DOHH2 (cell line): ENCODE measurements around the gene FILIP1.

Experiments used
- H3F3A ChIP-seq: fragments of 200-600 bp; sonication (generic), shearing (Covaris generic); 2 replicates; pipeline ENCODE4 v1.6.0; 2016; ENCODE audit warnings: antibody characterized with exemption, mild to moderate bottlenecking; ENCODE audit not compliant: control insufficient read depth, insufficient read depth
- H3K27ac ChIP-seq: fragments of 200-600 bp; sonication (generic); 2 replicates; pipeline ENCODE4 v1.5.1; 2014; ENCODE audit warnings: low read depth, mild to moderate bottlenecking, low read length, moderate library complexity
- H3K27me3 ChIP-seq: fragments of 200-600 bp; sonication (generic); 2 replicates; pipeline ENCODE4 v1.6.1; 2014; ENCODE audit warnings: mild to moderate bottlenecking, low read length, mixed read lengths; ENCODE audit not compliant: control insufficient read depth
- H3K36me3 ChIP-seq: fragments of 200-600 bp; sonication (generic); 2 replicates; pipeline ENCODE4 v1.6.1; 2014; ENCODE audit warnings: mild to moderate bottlenecking, low read length, moderate library complexity, mixed read lengths; ENCODE audit not compliant: control insufficient read depth
- H3K4me1 ChIP-seq: fragments of 200-600 bp; sonication (generic); 2 replicates; pipeline ENCODE4 v1.6.1; 2014; ENCODE audit warnings: mild to moderate bottlenecking, low read length, mixed read lengths; ENCODE audit not compliant: control insufficient read depth
- H3K4me2 ChIP-seq: fragments of 200-600 bp; sonication (generic); 2 replicates; pipeline ENCODE4 v1.6.0; 2014; ENCODE audit warnings: mild to moderate bottlenecking, low read length, moderate library complexity
- H3K4me3 ChIP-seq: fragments of 200-600 bp; sonication (generic); 2 replicates; pipeline ENCODE4 v1.5.1; 2014; ENCODE audit warnings: mild to moderate bottlenecking, low read length, mixed read lengths
- H3K79me2 ChIP-seq: fragments of 200-600 bp; sonication (generic); 2 replicates; pipeline ENCODE4 v1.6.1; 2014; ENCODE audit warnings: mild to moderate bottlenecking, low read length, mixed read lengths; ENCODE audit not compliant: control insufficient read depth
- H3K9me2 ChIP-seq: fragments of 200-600 bp; sonication (generic); replicated peaks from 2 replicates; pipeline ENCODE4 v1.6.1; 2014; ENCODE audit warnings: mild to moderate bottlenecking, low read length, mixed read lengths; ENCODE audit not compliant: control insufficient read depth
- H3K9me3 ChIP-seq: fragments of 200-600 bp; sonication (generic); 2 replicates; pipeline ENCODE4 v1.6.1; 2014; ENCODE audit warnings: antibody characterized with exemption, low read length, mixed read lengths; ENCODE audit not compliant: control insufficient read depth, insufficient read depth
- H4K20me1 ChIP-seq: fragments of 200-600 bp; sonication (generic); 2 replicates; pipeline ENCODE4 v1.6.0; 2014; ENCODE audit warnings: low read depth, mild to moderate bottlenecking, antibody characterized with exemption, low read length, moderate library complexity; ENCODE audit not compliant: control insufficient read depth, insufficient read depth
- CTCF ChIP-seq: fragments of 200-600 bp; sonication (generic); IDR thresholded peaks from one replicate; pipeline ENCODE4 v1.5.1; 2014; ENCODE audit warnings: antibody characterized with exemption, mild to moderate bottlenecking, low read depth, low read length; ENCODE audit not compliant: poor library complexity, severe bottlenecking
- EZH2phosphoT487 ChIP-seq: fragments of 200-600 bp; sonication (generic); IDR thresholded peaks from 2 replicates; pipeline ENCODE4 v1.6.1; 2017; ENCODE audit warnings: borderline replicate concordance, mild to moderate bottlenecking, antibody characterized with exemption, low read length, moderate library complexity, mixed read lengths

FILIP1 gene

GRCh38 chr6:75272145-75272840, 221.3 kb downstream of the FILIP1 start:
- H3K4me2 ChIP-seq = peak overlapping the region; percentile 18; the same call in 1 of the 2 replicates
- peaks cover 88% of the 10 kb centered on the region for H3K79me2 ChIP-seq
- no peaks in the 10 kb centered on the region for H3K9me3 ChIP-seq
- peaks cover 5% of the 10 kb centered on the region for H3F3A ChIP-seq
- H4K20me1 ChIP-seq = no peaks in the 10 kb centered on the region
- H3K36me3 ChIP-seq = peaks cover 37% of the 10 kb centered on the region
- peak overlapping the region; percentile 25 for H3K27ac ChIP-seq
- no peaks in the 10 kb centered on the region for H3K27me3 ChIP-seq
- H3K4me1 ChIP-seq = peaks cover 39% of the 10 kb centered on the region
- H3K9me2 ChIP-seq = no peaks in the 10 kb centered on the region
- peak overlapping the region; percentile 23 for H3K4me3 ChIP-seq
- no peak for TF ChIP-seq EZH2phosphoT487

- Histone ChIP-seq H3F3A (peaks cover 9% of the 10 kb centered on the region), H3K4me2 (no peak overlapping the region), H3K27ac (no peak overlapping the region), H3K27me3 (no peaks in the 10 kb centered on the region), H3K36me3 (peaks cover 31% of the 10 kb centered on the region), H4K20me1 (no peaks in the 10 kb centered on the region), H3K9me3 (no peaks in the 10 kb centered on the region), H3K4me3 (no peak overlapping the region), H3K9me2 (no peaks in the 10 kb centered on the region), H3K4me1 (peaks cover 21% of the 10 kb centered on the region), H3K79me2 (peaks cover 69% of the 10 kb centered on the region)
- TF ChIP-seq CTCF (no peak), EZH2phosphoT487 (no peak)
Observed at GRCh38 chr6:75268988-75269354, 224.6 kb downstream of the FILIP1 start.

GRCh38 chr6:75268121-75268987, 225.2 kb downstream of the FILIP1 start:
- H3F3A ChIP-seq = peaks cover 9% of the 10 kb centered on the region
- H3K9me2 ChIP-seq = no peaks in the 10 kb centered on the region
- TF ChIP-seq EZH2phosphoT487 (no peak), CTCF (no peak)
- H3K4me2 ChIP-seq = no peak overlapping the region
- no peak overlapping the region for H3K27ac ChIP-seq
- peaks cover 14% of the 10 kb centered on the region for H3K4me1 ChIP-seq
- no peaks in the 10 kb centered on the region for H3K27me3 ChIP-seq
- peaks cover 32% of the 10 kb centered on the region for H3K36me3 ChIP-seq
- H3K4me3 ChIP-seq = no peak overlapping the region
- no peaks in the 10 kb centered on the region for H3K9me3 ChIP-seq
- H4K20me1 ChIP-seq = no peaks in the 10 kb centered on the region
- peaks cover 63% of the 10 kb centered on the region for H3K79me2 ChIP-seq

- Histone ChIP-seq H3K79me2 (peaks cover 56% of the 10 kb centered on the region), H3K4me3 (no peak overlapping the region), H4K20me1 (no peaks in the 10 kb centered on the region), H3K27me3 (no peaks in the 10 kb centered on the region), H3K9me3 (no peaks in the 10 kb centered on the region), H3K36me3 (peaks cover 33% of the 10 kb centered on the region), H3F3A (peaks cover 9% of the 10 kb centered on the region), H3K4me2 (no peak overlapping the region), H3K9me2 (no peaks in the 10 kb centered on the region), H3K27ac (no peak overlapping the region), H3K4me1 (peaks cover 6% of the 10 kb centered on the region)
- TF ChIP-seq EZH2phosphoT487 (no peak), CTCF (no peak)
Observed at GRCh38 chr6:75267461-75267860, 226.1 kb downstream of the FILIP1 start.
